GM19455 (cell line): ENCODE data around the gene FIBP.
"Not testable (repeated sequence)": the region's sequence is repeated elsewhere in the genome, so short reads cannot be mapped to it uniquely, and the experiment has no call there.

Experiments
- ATAC-seq: cut with Tn5 transposase; IDR thresholded peaks from one replicate; pipeline ENCODE4 v1.9.1; 2021; ENCODE audit not compliant: unreplicated experiment

FIBP gene

DNA sequence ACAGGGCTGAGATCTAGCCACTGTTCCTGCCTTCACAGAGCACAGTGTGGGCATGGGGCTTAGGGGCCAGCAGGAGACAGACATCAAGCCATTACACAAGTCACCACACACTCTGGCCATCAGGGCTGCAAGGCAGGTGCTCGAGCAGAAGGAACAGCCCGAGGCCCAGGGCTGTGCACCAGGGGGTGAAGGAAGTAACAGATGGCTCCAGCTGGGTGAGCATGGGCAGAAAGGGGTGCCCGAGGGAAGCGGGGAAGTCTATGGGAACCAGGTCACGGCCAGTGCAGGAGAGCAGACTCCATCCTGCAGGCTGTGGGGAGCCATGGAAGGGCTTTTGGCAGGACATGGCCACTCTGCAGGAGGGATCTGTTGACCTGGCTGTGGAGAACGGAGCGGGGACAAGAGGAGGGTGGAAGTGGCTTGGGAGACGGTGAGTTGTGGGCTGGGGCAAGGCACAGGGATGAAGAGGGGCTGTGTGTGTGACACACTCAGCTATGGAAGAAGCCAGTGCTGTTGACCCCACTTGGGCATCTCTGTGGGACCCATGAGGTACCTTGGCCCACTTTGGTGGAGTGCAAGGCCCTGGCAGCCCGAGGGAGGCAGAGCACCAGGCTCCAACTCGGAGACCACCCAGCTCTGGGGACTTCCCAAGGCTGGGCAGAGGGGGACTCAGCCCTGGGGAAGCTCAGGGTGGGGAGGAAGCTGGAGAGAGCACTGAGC lies 27.0 kb upstream of the FIBP start:
- ATAC-seq = no peak

DNA sequence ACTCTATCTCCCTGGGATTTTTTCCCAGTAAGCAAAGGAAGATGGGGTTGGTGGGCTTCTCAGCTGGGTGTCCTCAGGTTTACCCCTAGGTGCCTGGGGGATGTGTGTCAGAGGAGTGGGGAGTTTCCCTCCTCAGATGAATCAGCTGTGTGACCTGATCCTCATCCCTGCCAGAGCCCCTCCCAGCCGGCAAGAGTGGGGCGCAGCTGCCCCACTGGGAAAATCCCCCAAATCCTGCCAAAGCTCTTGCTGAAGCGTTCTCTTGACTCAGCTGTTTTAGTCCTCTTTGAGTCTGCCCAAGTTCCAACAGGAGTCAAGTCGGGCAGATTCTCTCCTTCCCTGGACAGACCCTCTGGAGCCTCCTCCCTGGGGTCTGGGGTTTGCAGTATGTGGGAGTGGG lies 24.6 kb upstream of the FIBP start:
- ATAC-seq = no peak

DNA sequence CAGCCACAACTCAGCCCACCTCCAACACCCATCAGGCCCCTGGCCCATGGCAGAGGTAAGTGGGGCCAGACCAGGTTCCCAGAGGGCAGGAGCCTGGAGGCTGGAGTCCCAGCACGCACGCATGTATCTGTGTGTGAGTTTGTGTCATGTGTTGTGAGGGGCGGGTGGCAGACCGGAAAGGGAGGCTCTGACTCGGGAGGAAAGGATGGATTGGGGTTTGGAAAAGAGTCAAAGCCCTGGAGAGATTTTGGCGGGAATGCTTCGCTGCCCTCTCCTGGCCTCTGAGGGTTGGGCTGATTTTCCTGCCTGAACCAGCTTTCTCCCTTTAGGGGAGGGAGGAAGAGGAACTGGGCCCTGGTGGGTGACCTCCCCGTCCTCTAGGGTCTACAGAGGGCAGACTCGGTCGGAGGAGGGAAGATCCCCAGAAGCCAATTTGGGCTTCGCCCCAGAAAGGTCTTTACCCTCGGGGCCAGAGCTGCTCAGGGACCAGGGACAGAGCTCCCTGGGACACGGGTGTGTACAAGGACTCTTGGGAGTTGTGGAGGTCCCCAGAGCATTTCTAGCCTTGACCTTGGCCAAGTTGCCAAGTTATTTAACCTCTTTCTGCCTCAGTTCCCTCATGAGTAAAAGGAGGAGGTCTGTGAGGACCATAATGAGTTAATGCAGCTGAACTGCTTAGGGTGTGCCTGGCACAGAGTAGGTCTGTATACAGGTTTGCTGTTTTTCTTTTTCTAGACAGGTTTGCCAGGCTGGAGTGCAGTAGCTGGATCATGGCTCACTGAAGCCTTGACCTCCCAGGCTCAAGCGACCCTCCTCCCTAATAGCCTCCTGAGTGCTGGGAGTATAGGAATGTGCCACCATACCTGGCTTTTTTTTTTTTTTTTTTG lies 23.7 kb upstream of the FIBP start:
- no peak for ATAC-seq

DNA sequence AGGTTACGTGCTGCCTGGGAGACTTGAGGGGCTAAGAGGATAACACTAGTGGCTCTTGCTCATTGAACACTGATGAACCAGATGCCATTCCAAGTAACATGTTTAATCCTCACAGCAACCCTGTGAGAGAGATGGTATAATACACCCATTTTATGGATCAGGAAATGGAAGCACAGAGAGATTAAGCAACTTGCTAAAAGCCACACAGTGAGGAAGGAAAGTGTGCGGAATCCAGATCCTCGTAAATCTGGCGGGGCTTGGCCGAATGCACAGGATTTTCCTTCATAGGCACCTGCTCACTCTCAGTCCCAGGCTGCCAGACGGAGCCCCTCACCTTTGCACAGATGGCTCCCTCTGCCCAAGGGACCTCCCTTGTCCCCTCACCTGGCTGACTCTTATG lies 19.6 kb upstream of the FIBP start:
- no peak for ATAC-seq

DNA sequence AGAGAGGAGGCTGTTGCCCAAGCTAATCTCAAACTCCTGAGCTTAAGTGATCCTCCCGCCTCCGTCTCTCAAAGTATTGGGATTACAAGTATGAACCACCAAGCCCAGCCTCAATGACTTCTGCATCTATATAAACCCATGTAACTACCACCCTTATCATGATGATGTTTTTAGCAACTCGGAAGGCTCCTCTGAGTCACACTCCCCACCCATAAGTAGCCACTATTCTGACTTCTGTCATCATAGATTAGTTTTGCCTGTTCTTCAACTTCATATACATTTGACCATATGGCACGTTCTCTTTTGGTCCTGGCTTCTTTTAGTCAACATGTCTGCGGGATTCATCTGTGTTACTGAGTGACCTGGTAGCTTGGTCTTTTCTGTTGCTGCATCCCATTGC lies 18.3 kb upstream of the FIBP start:
- no peak for ATAC-seq

DNA sequence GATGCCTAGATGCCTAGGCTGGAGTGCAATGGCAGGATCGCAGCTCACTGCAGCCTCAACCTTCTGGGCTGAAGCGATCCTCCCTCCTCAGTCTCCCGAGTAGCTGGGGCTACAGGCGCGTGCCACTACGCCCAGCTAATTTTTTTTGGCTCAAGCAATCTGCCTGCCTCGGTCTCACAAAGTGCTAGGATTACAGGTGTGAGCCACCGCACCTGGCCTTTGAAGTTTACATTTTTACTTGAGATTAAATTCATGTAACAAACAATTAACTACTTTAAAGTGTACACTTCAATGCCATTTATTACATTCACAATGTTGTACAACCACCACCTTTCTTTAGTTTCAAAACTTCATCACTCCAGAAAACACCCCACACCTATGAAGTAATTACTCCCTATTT lies 15.4 kb upstream of the FIBP start:
- ATAC-seq = no peak

DNA sequence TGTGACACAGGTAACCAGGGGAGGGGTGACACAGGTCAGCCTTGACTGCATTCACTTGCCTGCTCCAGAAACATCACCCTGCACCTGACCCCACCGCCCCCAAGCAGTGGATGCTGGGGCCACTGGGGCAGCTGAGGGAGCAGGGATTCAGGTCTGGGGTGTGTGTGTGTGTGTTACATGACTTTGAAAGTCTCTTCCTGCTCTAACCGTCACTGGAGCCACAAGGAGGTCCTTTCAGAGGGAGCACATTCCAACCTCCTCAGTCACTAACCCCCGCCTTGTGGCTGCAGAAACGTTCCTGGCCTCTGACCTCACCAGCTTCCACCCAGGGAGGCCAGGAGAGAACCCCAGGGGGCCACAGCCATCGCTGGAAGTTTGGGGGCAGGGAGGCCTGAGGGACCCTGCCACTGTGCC lies 14.8 kb upstream of the FIBP start:
- ATAC-seq = no peak

DNA sequence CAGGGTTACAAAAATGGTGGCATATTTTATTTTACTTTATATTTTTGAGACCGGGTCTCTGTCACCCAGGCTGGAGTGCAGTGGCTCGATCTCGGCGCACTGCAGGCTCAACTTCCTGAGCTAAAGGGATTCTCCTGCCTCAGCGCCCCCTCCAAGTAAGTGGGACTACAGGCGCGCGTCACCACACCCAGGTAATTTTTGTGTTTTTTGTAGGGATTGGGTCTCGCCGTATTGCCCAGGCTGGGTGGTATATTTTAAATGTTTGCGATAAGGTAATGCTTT lies 12.6 kb upstream of the FIBP start:
- ATAC-seq = no peak

DNA sequence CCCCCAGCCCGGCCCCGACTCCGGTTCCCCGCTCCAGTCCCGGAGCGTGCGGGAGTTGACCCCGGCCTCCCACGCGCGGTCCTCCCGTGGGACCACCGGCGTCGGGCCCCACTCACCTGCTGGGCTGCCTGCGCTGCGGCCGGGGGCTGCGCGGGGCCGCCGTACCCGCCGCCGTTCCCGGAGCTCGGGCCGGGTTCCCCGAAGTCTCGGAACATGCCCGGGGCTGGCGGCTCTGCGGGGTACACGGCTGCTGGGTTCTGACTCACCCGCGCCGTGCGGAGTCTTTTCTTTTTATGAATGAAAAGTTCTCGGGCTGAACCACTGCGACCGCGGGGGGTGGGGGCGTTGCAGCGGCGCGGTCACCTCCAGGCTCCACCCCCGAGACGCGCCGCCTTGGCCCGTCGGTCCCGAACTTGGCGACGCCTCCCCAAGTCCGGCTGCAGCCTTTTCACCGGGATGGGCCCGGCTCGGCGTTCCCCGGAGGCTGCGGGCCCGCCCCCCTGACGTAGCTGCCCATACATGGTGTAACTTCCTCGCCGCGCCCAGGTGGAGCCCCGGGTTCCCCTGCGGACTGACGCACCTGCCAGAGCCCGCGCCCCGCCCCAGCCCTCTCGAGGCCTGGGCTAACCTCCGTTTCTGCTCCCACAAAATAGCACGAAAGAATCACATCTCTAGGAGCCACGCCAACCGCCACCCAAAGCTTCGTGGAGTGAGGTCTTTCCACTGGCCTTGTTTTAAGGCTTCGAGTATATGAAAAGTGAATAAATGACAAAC lies 12.0 kb upstream of the FIBP start, which contains the start of gene FOSL1:
Gene FOSL1, minus strand, starts transcription at position 264 of the 774 bp plus-strand sequence. Its CDS starts 49 bp downstream, at position 215.
- peak; percentile 72 for ATAC-seq

DNA sequence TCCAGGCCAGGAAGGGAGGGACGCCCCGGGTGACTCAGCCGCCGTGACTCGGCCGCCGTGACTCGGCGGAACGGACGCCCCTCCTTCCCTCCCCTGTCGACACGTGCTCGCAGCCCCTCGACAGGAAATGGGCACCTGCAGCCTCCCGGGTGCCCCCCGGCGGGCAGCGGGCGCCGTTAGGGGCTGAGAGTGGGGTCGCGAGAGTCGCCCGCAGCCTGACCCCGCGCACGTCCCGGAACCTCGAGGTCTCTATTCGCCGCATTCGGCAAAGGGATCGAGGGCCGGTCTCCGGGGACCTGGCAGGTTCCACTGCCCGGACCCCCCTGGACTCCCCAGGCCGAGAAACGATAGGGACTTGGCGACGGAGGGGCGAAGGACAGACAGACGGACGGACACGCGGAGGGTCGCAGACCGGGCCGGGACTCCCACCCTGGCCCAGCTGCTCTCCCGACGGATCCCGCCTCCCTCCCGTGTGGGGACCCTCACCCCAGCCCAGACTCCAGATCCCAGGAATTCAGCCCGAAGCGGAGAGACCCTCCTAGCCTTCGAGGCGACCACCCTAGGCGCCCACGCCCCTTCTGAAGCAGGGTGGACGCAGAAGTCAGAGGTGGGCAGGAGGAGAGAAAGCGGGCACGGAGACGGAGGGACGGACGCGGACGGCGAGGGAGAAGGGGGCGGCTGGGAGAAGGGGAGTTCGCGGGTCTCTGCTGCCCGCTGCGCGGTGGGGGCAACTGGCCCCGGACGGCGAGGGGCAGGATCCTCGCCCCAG lies 11.3 kb upstream of the FIBP start:
- ATAC-seq = no peak

DNA sequence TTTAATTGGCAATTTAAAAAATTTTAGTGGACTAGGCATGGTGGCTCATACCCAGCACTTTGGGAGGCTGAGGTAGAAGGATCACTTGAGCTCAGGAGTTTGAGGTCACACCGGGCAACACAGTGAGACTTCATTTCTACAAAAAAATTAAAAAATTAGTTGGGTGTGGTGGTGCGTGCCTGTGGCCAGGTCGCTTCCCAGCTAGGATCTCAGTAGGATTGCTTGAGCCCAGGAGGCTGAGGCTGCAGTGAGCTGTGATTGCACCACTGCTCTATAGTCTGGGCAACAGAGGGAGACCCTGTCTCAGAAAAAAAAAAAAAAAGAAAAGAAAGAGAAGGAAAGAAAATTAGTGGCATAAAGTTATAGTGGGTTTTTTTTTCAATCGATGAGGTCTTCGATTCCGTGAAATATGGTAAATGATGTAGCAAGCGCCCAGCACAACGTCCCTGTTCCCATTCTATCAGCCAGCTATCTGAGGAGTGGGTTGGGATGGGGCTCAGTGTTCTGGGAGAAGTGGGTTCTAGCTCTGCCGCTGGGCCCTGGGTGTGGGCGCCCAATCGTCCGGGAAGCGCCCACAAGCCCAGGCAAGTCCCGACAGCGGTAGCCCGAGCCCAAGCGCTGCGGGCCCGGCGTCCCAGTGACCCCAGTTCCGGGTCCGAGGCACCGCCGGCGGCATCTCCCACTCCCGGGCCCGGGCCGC lies 10.5 kb upstream of the FIBP start:
- ATAC-seq = no peak

DNA sequence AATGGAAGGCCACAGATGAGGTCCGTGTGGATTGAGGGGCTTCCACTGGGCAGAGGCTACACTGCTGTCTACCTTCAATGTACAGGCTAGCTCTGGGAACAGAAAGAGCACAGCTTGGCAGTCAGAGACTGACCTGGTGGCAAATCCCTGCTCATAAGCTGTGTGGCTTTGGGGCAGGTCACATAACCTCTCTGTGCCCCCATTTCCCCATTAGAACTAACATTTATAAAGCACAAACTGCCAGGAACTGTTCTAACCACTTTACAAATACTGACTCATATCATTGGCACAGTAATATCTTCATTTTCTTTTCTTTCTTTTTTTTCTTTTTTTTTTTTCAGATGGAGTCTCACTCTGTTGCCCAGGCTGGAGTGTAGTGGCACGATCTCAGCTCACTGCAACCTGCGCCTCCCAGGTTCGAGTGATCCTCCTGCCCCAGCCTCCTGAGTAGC lies 8.8 kb upstream of the FIBP start:
- no peak for ATAC-seq

DNA sequence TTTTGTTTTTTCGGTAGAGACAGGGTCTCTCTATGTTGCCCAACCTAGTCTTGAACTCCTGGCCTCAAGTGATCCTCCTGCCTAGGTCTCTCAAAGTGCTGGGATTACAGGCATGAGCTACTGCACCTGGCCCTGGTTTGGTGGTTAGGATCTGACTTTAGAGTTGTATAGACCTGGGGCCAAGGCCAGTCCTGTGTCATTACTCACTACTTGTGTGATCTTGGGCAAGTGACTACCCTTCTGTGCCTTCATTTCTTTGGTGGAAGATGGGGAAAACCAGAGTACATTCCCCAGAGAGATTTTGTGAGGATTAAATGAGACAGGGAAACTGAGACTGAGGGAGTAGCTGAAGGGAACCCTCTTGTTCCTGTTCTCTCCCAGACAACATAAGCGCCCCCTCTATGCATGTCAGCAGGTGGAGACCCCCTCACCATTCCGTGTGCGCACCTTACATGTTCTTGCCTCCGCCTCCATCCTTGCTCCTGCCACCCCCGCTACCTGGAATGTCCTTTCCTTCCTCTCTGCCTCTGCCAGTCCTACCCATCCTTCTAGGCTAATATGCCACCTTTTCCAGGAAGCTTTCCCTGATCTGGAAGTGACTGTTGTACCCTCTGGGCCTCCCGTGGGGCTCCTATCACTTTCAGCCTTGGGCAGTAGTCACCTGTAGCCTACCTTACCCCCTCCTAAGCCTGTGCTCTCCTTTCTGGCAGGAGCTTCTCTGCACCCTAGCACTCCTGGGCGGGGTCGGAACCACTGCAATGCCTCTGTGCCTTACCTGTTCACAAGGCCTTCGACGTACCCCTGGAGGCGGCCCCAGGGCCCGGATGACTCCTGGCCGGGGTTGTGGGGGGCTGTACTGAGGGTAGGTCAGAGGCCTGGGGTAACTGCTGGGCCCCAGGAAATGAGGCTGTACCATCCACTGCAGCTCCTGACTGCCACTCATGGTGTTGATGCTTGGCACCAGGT lies 8.0 kb upstream of the FIBP start:
- ATAC-seq = no peak

DNA sequence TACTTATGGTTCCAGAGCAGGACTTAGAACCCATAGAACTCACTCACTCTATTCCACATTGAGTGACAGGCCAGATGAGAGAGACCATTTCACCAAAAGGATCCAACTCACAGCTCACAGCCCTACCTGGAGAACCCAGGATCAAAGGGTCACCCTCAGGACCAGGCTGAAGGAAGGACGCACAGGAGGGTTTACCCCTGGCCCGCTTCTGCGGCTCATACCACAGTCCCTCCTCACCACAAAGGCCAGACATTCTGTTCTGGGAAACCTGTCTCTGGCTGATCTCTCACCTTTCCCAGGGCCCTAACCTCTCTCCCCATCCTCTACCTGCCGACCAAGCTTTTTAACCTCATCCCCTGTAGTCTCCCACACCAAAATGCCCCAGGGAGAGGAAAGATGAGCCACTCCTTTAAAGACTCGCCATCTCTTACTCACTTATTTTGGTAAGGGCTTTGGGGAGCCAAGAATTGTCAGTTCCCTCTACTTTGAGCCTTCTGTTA lies 7.3 kb upstream of the FIBP start:
- ATAC-seq = no peak

DNA sequence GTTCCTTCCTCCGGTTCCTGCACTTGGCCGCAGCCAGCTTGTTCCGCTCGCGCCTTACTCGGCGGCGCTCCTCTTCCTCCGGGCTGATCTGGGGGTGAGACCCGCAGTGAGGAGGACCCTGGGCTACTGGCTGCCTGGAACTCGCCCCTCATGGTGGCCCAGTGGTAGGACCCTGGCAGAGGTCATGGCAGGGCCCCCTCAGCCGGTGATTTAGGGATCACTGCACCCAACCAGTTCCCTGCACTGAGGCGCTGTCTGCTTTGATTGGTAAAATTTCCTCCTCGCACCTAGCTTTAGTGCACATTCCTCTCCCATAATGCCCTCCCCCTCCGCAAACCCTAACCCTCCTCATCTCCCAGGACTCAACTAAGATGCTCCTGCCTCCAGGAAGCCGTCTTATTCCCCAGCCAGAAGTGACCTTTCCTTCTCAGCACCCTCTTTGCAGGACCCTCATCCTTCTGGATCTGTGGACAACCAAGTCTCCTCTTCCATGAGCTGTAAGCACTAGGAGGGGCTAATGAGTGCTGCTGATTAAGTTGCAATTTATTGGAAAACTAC lies 5.8 kb upstream of the FIBP start:
- no peak for ATAC-seq

DNA sequence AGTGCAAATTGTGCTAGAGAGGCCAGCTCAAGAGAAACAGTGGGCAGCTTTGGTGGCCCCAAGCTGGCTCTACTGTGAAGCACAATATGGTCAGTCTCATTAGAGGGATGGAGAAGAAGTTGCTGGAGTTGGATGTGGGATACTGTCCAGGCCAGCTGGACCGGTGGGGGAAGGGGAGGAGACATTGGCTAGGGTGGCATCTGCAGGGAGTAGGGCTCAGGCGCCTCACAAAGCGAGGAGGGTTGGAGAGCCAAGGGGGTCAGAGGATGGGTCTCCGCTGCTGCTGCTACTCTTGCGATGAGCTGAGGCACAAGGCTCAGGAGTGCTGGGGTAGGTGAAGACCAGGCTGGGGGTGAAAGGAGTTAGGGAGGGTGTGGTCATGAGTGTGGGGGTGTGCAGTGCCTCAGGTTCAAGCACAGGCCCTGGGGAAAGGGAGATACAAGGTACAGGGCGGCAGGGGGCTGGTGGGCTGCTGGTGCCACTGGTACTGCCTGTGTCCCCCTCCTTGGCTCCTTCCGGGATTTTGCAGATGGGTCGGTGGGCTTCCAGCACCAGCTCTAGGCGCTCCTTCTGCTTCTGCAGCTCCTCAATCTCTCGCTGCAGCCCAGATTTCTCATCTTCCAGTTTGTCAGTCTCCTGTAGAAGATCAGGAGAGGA lies 4.5 kb upstream of the FIBP start:
- no peak for ATAC-seq

DNA sequence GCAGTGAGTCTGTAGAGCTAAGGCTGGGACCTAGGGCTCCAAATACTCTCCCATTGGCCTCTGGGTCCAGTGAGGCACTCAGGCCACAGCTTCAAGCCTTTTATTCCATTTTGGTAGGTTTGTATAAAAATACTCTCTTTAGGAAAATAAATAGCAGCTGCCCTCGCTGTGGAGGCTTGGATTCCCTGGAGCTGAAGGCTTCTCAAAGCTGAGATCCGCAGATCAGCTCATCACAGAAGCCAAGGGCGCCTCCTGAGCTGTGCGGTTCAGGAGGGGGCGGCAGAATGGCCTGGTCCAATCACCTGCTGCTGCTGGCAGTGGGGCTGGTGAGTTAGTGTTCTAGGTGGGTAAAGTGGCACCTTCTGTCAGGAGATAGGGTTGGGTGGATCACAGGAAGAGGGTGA lies 3.9 kb upstream of the FIBP start:
- ATAC-seq = not testable (repeated sequence)
